HG02943 (cell line): Measurements from ENCODE around the gene CLDN12.
A peak's percentile ranks its signal among the peaks of the same experiment; 100 is the strongest.
"Not testable (repeated sequence)": the region's sequence is repeated elsewhere in the genome, so short reads cannot be mapped to it uniquely, and the experiment has no call there.

Experiments used
- ATAC-seq: cut with Tn5 transposase; IDR thresholded peaks from one replicate; pipeline ENCODE4 v1.9.1; 2021; ENCODE audit warnings: mild to moderate bottlenecking, low read depth, moderate library complexity; ENCODE audit not compliant: unreplicated experiment

The CLDN12 gene

GRCh38 chr7:90430614-90431460, 27.6 kb downstream of the CLDN12 start:
- ATAC-seq = no peak

GRCh38 chr7:90432752-90433151, 29.5 kb downstream of the CLDN12 start:
- ATAC-seq = no peak

GRCh38 chr7:90433221-90433620, 30.0 kb downstream of the CLDN12 start:
- no peak for ATAC-seq

- no peak for ATAC-seq
Measured at GRCh38 chr7:90445633-90446032, 42.4 kb downstream of the CLDN12 start.

GRCh38 chr7:90446137-90446899, 43.1 kb downstream of the CLDN12 start:
- no peak for ATAC-seq

- ATAC-seq = no peak
Measured at GRCh38 chr7:90453259-90453891, 50.1 kb downstream of the CLDN12 start.

- ATAC-seq = no peak
Measured at GRCh38 chr7:90453931-90454330, 50.7 kb downstream of the CLDN12 start.

GRCh38 chr7:90455163-90456030, 52.1 kb downstream of the CLDN12 start:
- peak; percentile 82 for ATAC-seq

GRCh38 chr7:90458104-90458503, 54.8 kb downstream of the CLDN12 start:
- no peak for ATAC-seq

GRCh38 chr7:90459888-90460287, 56.6 kb downstream of the CLDN12 start:
- no peak for ATAC-seq

- ATAC-seq = no peak
Measured at GRCh38 chr7:90461219-90461618, 58.0 kb downstream of the CLDN12 start.

GRCh38 chr7:90463151-90463628, 59.9 kb downstream of the CLDN12 start:
- not testable (repeated sequence) for ATAC-seq
